K562 (cell line): Measurements from ENCODE around the gene ACHE. TPM values are rescaled to one million over a fixed set of nuclear protein-coding genes. Genes with fewer than 3 reads are reported as not detected.
A peak's percentile ranks its signal among the peaks of the same experiment; 100 is the strongest.

Experiments
- BRF1 ChIP-seq: IDR thresholded peaks from 3 replicates; pipeline ENCODE4 v1.6.1; 2011; ENCODE audit warnings: borderline replicate concordance, mild to moderate bottlenecking; ENCODE audit not compliant: insufficient read length; ENCODE audit errors: extremely low read depth
- CCAR2 ChIP-seq: fragments of 200-400 bp; formaldehyde crosslinking; IDR thresholded peaks from 2 replicates; pipeline ENCODE4 v1.6.1; 2017; ENCODE audit warnings: mild to moderate bottlenecking, low read depth, low read length
- CTBP1 ChIP-seq: fragments of 450-650 bp; IDR thresholded peaks from 2 replicates; pipeline ENCODE4 v1.6.1; 2016; ENCODE audit warnings: borderline replicate concordance
- DPF2 ChIP-seq: fragments of 450-650 bp; IDR thresholded peaks from 2 replicates; pipeline ENCODE4 v1.6.1; 2016
- ELF2 ChIP-seq: fragments of 250-450 bp; sonication (Bioruptor Pico); IDR thresholded peaks from 2 replicates; pipeline ENCODE4 v1.5.0; 2021; ENCODE audit warnings: mild to moderate bottlenecking
- EP300 ChIP-seq: IDR thresholded peaks from 2 replicates; pipeline ENCODE4 v1.6.1; 2012; ENCODE audit warnings: low read length, improper control_type of control experiment
- ESRRA ChIP-seq: fragments of 450-650 bp; IDR thresholded peaks from 2 replicates; pipeline ENCODE4 v1.6.1; 2014; ENCODE audit warnings: low read depth, mild to moderate bottlenecking, moderate library complexity, borderline replicate concordance
- GABPA ChIP-seq: fragments of 200-800 bp; sonication (Bioruptor generic); conservative IDR thresholded peaks from 2 replicates; pipeline ENCODE4 v1.6.1; 2016; ENCODE audit warnings: low read depth, missing genetic modification characterization, missing compliant biosample characterization
- GATAD2A ChIP-seq: fragments of 450-650 bp; IDR thresholded peaks from 2 replicates; pipeline ENCODE4 v1.6.1; 2017
- HDAC1 ChIP-seq, 2 experiments: fragments of 450-650 bp; IDR thresholded peaks; 2 replicates each; pipeline ENCODE4 v1.6.1; 2016 to 2017; ENCODE audit warnings: inconsistent platforms in 1 of 2, mild to moderate bottlenecking in 1 of 2, moderate library complexity in 1 of 2
- HNRNPLL ChIP-seq: fragments of 200-400 bp; formaldehyde crosslinking; IDR thresholded peaks from 2 replicates; pipeline ENCODE4 v1.6.1; 2017; ENCODE audit warnings: low read length, low read depth, mild to moderate bottlenecking; ENCODE audit not compliant: poor library complexity, severe bottlenecking
- JUNB ChIP-seq: fragments of 450-650 bp; formaldehyde crosslinking; conservative IDR thresholded peaks from 2 replicates; pipeline ENCODE4 v1.4.0; 2020; ENCODE audit warnings: mild to moderate bottlenecking
- MBD2 ChIP-seq: sonication (generic); IDR thresholded peaks from 2 replicates; pipeline ENCODE4 v1.6.1; 2016; ENCODE audit warnings: low read depth, borderline replicate concordance
- MYC ChIP-seq, 2 experiments: fragments of 250-450 bp in 1 of 2; sonication (Bioruptor Pico) in 1 of 2; IDR thresholded peaks; 2 replicates each; pipeline versions ENCODE4 v1.5.1 to v1.6.1; 2012 to 2021; ENCODE audit warnings: low read depth in 2 of 2, borderline replicate concordance in 1 of 2, improper control_type of control experiment in 1 of 2, low read length in 1 of 2, mild to moderate bottlenecking in 1 of 2, moderate library complexity in 1 of 2
- POLR2AphosphoS2 ChIP-seq: IDR thresholded peaks from 2 replicates; pipeline ENCODE4 v1.6.1; 2012; ENCODE audit warnings: low read length, improper control_type of control experiment
- ZNF282 ChIP-seq: sonication (generic); formaldehyde crosslinking; IDR thresholded peaks from 2 replicates; pipeline ENCODE4 v1.8.1; 2023; ENCODE audit warnings: missing genetic modification reagents
- polyA plus RNA-seq, 8 experiments: library from polyadenylated mRNA; depleted of rRNA in 4 of 8; stranded (reverse) in 5 of 8; unstranded in 3 of 8; fragments of >200 nt; fragmentation: Nextera tagmentation in 2 of 8; fragmentation: Illumina TruSeq in 1 of 8; extraction: Ambion mirVana in 2 of 8; extraction: Trizol in 1 of 8; gene quantifications; 2 replicates each; pipeline versions ENCODE4 v1.2.1 to v1.2.3, GENCODE V29; 2011 to 2014; ENCODE audit warnings: inconsistent platforms in 1 of 8, missing spikeins in 1 of 8
- total RNA-seq, 7 experiments: library from RNA; depleted of rRNA in 6 of 7; stranded (reverse); fragments of >200 nt in 6 of 7; fragmentation: Illumina TruSeq in 2 of 7; extraction: Trizol in 2 of 7; gene quantifications; 2 replicates each; pipeline versions ENCODE4 v1.2.1 to v1.2.3, GENCODE V29; 2011 to 2021; ENCODE audit warnings: low replicate concordance in 1 of 7
- TF ChIP-seq, protein P1 (sequence below): sonication (generic); formaldehyde crosslinking; IDR thresholded peaks from 2 replicates; pipeline ENCODE4 v1.4.0; 2020; ENCODE audit warnings: mild to moderate bottlenecking, missing genetic modification reagents
- TF ChIP-seq, protein P2 (sequence below): fragments of 450-650 bp; conservative IDR thresholded peaks from 2 replicates; pipeline ENCODE4 v1.6.1; 2016; ENCODE audit warnings: missing genetic modification characterization, low read depth, mild to moderate bottlenecking, missing compliant biosample characterization, moderate library complexity
- TF ChIP-seq, protein P3 (sequence below), 3 experiments: fragments of 200-800 bp in 1 of 3; sonication (Bioruptor generic) in 1 of 3; sonication (generic) in 1 of 3; formaldehyde crosslinking in 1 of 3; IDR thresholded peaks; 2 replicates each; pipeline versions ENCODE4 v1.6.1 to v1.8.0; 2016 to 2022; ENCODE audit warnings: mild to moderate bottlenecking in 2 of 3, missing compliant biosample characterization in 2 of 3, missing genetic modification characterization in 2 of 3, missing genetic modification reagents in 1 of 3
- TF ChIP-seq, protein P4 (sequence below): fragments of 450-650 bp; IDR thresholded peaks from 2 replicates; pipeline ENCODE4 v1.6.1; 2016

The ACHE gene
- total and polyA plus RNA-seq, 9 of the 15 experiments (the other 6 are each of a cell fraction or from before 2014, with no cell fraction given) = 0.04 to 8.8 (median 1.9) TPM

DNA sequence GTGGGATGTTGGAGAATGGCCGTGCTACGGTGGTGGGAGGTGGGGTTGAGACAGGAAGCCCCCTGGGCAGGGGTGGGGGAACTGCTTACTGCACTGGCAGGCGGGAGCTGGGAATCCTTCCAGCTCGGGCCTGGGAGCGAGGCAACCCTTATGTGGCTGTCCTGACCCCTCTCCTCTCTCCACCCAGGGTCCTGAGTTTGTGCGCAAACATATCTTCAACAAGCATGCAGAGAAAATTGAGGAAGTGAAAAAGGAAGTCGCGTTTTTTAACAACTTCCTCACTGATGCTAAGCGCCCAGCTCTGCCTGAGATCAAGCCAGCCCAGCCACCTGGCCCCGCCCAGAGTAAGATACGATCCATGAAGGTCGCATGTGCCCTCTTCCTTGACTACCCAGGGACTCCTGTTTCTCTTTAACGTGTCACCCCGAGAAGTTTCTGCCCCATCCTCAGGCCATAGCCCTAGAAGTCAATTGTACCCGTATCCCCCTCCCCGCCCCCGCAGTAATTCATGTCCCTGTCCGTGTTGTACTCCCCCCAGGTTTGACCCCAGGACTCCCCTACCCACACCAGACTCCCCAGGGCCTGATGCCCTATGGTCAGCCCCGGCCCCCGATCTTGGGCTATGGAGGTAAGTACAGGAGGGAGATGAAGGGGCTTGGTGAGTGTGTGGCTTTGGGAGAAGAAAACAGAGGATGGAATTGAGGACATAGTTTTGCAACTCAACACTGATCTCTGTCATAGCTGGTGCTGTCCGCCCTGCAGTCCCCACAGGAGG lies 8.0 kb downstream of the ACHE start (continued):
- TF ChIP-seq HDAC1 (IDR thresholded peaks at IDR 0.05) = peak in 1 of 2 experiments; percentile 12; a peak in 1 of 4 replicates
- TF ChIP-seq, protein P1, sequence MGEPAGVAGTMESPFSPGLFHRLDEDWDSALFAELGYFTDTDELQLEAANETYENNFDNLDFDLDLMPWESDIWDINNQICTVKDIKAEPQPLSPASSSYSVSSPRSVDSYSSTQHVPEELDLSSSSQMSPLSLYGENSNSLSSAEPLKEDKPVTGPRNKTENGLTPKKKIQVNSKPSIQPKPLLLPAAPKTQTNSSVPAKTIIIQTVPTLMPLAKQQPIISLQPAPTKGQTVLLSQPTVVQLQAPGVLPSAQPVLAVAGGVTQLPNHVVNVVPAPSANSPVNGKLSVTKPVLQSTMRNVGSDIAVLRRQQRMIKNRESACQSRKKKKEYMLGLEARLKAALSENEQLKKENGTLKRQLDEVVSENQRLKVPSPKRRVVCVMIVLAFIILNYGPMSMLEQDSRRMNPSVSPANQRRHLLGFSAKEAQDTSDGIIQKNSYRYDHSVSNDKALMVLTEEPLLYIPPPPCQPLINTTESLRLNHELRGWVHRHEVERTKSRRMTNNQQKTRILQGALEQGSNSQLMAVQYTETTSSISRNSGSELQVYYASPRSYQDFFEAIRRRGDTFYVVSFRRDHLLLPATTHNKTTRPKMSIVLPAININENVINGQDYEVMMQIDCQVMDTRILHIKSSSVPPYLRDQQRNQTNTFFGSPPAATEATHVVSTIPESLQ (CRISPR knock-in tag) = no peak
- TF ChIP-seq GABPA (tag) = peak; percentile 81
- peak; percentile 45; the same call in 1 of the 2 replicates for TF ChIP-seq MBD2
- TF ChIP-seq, protein P2, sequence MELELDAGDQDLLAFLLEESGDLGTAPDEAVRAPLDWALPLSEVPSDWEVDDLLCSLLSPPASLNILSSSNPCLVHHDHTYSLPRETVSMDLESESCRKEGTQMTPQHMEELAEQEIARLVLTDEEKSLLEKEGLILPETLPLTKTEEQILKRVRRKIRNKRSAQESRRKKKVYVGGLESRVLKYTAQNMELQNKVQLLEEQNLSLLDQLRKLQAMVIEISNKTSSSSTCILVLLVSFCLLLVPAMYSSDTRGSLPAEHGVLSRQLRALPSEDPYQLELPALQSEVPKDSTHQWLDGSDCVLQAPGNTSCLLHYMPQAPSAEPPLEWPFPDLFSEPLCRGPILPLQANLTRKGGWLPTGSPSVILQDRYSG (tag) = no peak
- TF ChIP-seq MYC (IDR thresholded peaks at IDR 0.05; ENCODE audit: low read depth, low read length) = peak; percentile 82
- TF ChIP-seq MYC (CRISPR knock-in tag; IDR thresholded peaks at IDR 0.05; ENCODE audit: borderline replicate concordance, low read depth) = no peak
- peak; percentile 24 for TF ChIP-seq HNRNPLL
- peak; percentile 68; the same call in 1 of the 2 replicates for TF ChIP-seq ESRRA
- TF ChIP-seq CTBP1 = peak; percentile 77; the same call in 1 of the 2 replicates
- TF ChIP-seq JUNB (CRISPR knock-in tag) = no peak
- TF ChIP-seq GATAD2A = peak; percentile 34; the same call in 1 of the 2 replicates
- TF ChIP-seq, protein P3, sequence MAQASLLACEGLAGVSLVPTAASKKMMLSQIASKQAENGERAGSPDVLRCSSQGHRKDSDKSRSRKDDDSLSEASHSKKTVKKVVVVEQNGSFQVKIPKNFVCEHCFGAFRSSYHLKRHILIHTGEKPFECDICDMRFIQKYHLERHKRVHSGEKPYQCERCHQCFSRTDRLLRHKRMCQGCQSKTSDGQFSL (CRISPR knock-in tag; IDR thresholded peaks at IDR 0.05) = no peak
- TF ChIP-seq, protein P3 (tag; IDR thresholded peaks at IDR 0.05) = no peak
- 0 out of 2 replicates have a peak, but pooled peaks have one; percentile 22 for TF ChIP-seq EP300
- TF ChIP-seq ELF2 (CRISPR knock-in tag) = peak; percentile 20; the same call in 1 of the 2 replicates
- 0 out of 2 replicates have a peak, but pooled peaks have one; percentile 64 for TF ChIP-seq POLR2AphosphoS2
- TF ChIP-seq ZNF282 (CRISPR knock-in tag) = no peak
- TF ChIP-seq DPF2 = peak; percentile 30; the same call in 1 of the 2 replicates
- TF ChIP-seq, protein P4, sequence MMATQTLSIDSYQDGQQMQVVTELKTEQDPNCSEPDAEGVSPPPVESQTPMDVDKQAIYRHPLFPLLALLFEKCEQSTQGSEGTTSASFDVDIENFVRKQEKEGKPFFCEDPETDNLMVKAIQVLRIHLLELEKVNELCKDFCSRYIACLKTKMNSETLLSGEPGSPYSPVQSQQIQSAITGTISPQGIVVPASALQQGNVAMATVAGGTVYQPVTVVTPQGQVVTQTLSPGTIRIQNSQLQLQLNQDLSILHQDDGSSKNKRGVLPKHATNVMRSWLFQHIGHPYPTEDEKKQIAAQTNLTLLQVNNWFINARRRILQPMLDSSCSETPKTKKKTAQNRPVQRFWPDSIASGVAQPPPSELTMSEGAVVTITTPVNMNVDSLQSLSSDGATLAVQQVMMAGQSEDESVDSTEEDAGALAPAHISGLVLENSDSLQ = no peak
- no peak for TF ChIP-seq CCAR2
- no peak for TF ChIP-seq BRF1
